Kidney tubule cell (primary cell): ENCODE data around the gene TMEM132D.
"Not testable (repeated sequence)": the region's sequence is repeated elsewhere in the genome, so short reads cannot be mapped to it uniquely, and the experiment has no call there.

Experiments
- DNase-seq: peaks from one replicate; pipeline ENCODE4 v3.0.0-alpha.2; 2018; ENCODE audit warnings: low spot score

Gene TMEM132D

GRCh38 chr12:129903956-129904829 lies at the start of gene TMEM132D:
Gene TMEM132D, minus strand, starts transcription at chr12:129904025.
- no peak for DNase-seq

- no peak for DNase-seq
These were observed 45.8 kb upstream of the TMEM132D start for GRCh38 chr12:129949651-129950050.

GRCh38 chr12:129941618-129942017 lies 37.8 kb upstream of the TMEM132D start:
- no peak for DNase-seq

- DNase-seq: no peak
These were observed 34.3 kb upstream of the TMEM132D start for GRCh38 chr12:129938089-129938488.

GRCh38 chr12:129937426-129937825 lies 33.6 kb upstream of the TMEM132D start:
- no peak for DNase-seq

- no peak for DNase-seq
These were observed 24.8 kb upstream of the TMEM132D start for GRCh38 chr12:129928643-129929042.

- DNase-seq: no peak
These were observed 23.6 kb upstream of the TMEM132D start for GRCh38 chr12:129927316-129927900.

GRCh38 chr12:129911428-129912049 lies 7.7 kb upstream of the TMEM132D start:
- DNase-seq: peak; percentile 60

- no peak for DNase-seq
These were observed 5.5 kb upstream of the TMEM132D start for GRCh38 chr12:129909051-129910020.

GRCh38 chr12:129903092-129903945 lies 506 bp downstream of the TMEM132D start:
- DNase-seq: no peak

GRCh38 chr12:129902371-129903091 lies 1.3 kb downstream of the TMEM132D start:
- no peak for DNase-seq

GRCh38 chr12:129901254-129901653 lies 2.6 kb downstream of the TMEM132D start:
- DNase-seq: peak; percentile 39

GRCh38 chr12:129900306-129900705 lies 3.5 kb downstream of the TMEM132D start:
- DNase-seq: no peak

GRCh38 chr12:129899045-129899444 lies 4.8 kb downstream of the TMEM132D start:
- DNase-seq: not testable (repeated sequence)

- no peak for DNase-seq
These were observed 10.1 kb downstream of the TMEM132D start for GRCh38 chr12:129893691-129894090.

- DNase-seq: peak; percentile 16
These were observed 16.7 kb downstream of the TMEM132D start for GRCh38 chr12:129887101-129887500.

- DNase-seq: no peak
These were observed 17.3 kb downstream of the TMEM132D start for GRCh38 chr12:129886541-129886940.

- no peak for DNase-seq
These were observed 18.5 kb downstream of the TMEM132D start for GRCh38 chr12:129885287-129885686.

GRCh38 chr12:129877411-129877810 lies 26.4 kb downstream of the TMEM132D start:
- DNase-seq: no peak

GRCh38 chr12:129873833-129874208 lies 30.0 kb downstream of the TMEM132D start:
- no peak for DNase-seq
